Neural cell (in vitro differentiated cells): Measurements from ENCODE around the gene NCKAP5. TPM values are rescaled to one million over a fixed set of nuclear protein-coding genes. Genes with fewer than 3 reads are reported as not detected.

Experiments
- H2AFZ ChIP-seq: fragments of 200-600, 300-800 bp; sonication (generic), shearing (Covaris generic); 2 replicates; pipeline ENCODE4 v1.6.0; 2014; ENCODE audit warnings: low read depth, mild to moderate bottlenecking, antibody characterized with exemption, low read length, moderate library complexity
- H3F3A ChIP-seq: fragments of 200-600 bp; shearing (Covaris generic); 2 replicates; pipeline ENCODE4 v1.6.1; 2016; ENCODE audit warnings: mild to moderate bottlenecking, moderate library complexity, mixed read lengths, antibody characterized with exemption, low read length; ENCODE audit not compliant: insufficient read depth, poor library complexity, severe bottlenecking
- H3K27ac ChIP-seq: fragments of 200-600, 300-800 bp; sonication (generic), shearing (Covaris generic); 2 replicates; pipeline ENCODE4 v1.5.1; 2014; ENCODE audit warnings: mild to moderate bottlenecking, low read length, moderate library complexity
- H3K27me3 ChIP-seq: fragments of 300-800, 200-600 bp; sonication (generic), shearing (Covaris generic); 2 replicates; pipeline ENCODE4 v1.6.0; 2014; ENCODE audit warnings: mild to moderate bottlenecking, low read depth, low read length, moderate library complexity; ENCODE audit not compliant: insufficient read depth
- H3K36me3 ChIP-seq: fragments of 300-800, 200-600 bp; sonication (generic), shearing (Covaris generic); 2 replicates; pipeline ENCODE4 v1.5.1; 2014; ENCODE audit warnings: mild to moderate bottlenecking, antibody characterized with exemption, low read length, moderate library complexity; ENCODE audit not compliant: insufficient read depth
- H3K4me2 ChIP-seq: fragments of 300-800, 200-600 bp; sonication (generic), shearing (Covaris generic); 2 replicates; pipeline ENCODE4 v1.6.0; 2014; ENCODE audit warnings: mild to moderate bottlenecking, low read length
- H3K4me3 ChIP-seq: fragments of 300-800, 200-600 bp; sonication (generic), shearing (Covaris generic); 2 replicates; pipeline ENCODE4 v1.5.1; 2014; ENCODE audit warnings: mild to moderate bottlenecking, low read length, moderate library complexity
- H3K79me2 ChIP-seq: fragments of 200-600 bp; shearing (Covaris generic); replicated peaks from 2 replicates; pipeline ENCODE4 v1.6.0; 2014; ENCODE audit warnings: mild to moderate bottlenecking, low read length, moderate library complexity; ENCODE audit not compliant: insufficient read depth
- H3K9ac ChIP-seq: fragments of 300-800, 200-600 bp; sonication (generic), shearing (Covaris generic); 2 replicates; pipeline ENCODE4 v1.6.1; 2016; ENCODE audit warnings: mild to moderate bottlenecking, low read length, mixed read lengths
- H3K9me2 ChIP-seq: fragments of 200-600 bp; shearing (Covaris generic); 2 replicates; pipeline ENCODE4 v1.6.1; 2016; ENCODE audit warnings: mild to moderate bottlenecking, low read length, mixed read lengths; ENCODE audit not compliant: insufficient read depth
- H3K9me3 ChIP-seq: fragments of 200-600, 300-800 bp; sonication (generic), shearing (Covaris generic); 2 replicates; pipeline ENCODE4 v1.6.1; 2016; ENCODE audit warnings: mild to moderate bottlenecking, mixed run types, low read length, moderate library complexity, mixed read lengths
- H4K20me1 ChIP-seq: fragments of 200-600 bp; shearing (Covaris generic); 2 replicates; pipeline ENCODE4 v1.6.1; 2016; ENCODE audit warnings: mild to moderate bottlenecking, mixed run types; ENCODE audit not compliant: insufficient read depth
- EP300 ChIP-seq: fragments of 450-650 bp; conservative IDR thresholded peaks from 2 replicates; pipeline ENCODE4 v1.6.1; 2014; ENCODE audit warnings: antibody characterized with exemption, mild to moderate bottlenecking, moderate library complexity; ENCODE audit not compliant: poor library complexity, severe bottlenecking
- EZH2 ChIP-seq: fragments of 200-600, 300-800 bp; shearing (Covaris generic), sonication (generic); IDR thresholded peaks from 2 replicates; pipeline ENCODE4 v1.6.1; 2014; ENCODE audit warnings: antibody characterized with exemption, low read length, borderline replicate concordance, mild to moderate bottlenecking; ENCODE audit not compliant: insufficient read depth, poor library complexity, severe bottlenecking
- MXI1 ChIP-seq: fragments of 450-650 bp; conservative IDR thresholded peaks from 2 replicates; pipeline ENCODE4 v1.6.1; 2014; ENCODE audit warnings: antibody characterized with exemption, mild to moderate bottlenecking; ENCODE audit not compliant: poor library complexity, severe bottlenecking
- POLR2AphosphoS5 ChIP-seq: IDR thresholded peaks from 2 replicates; pipeline ENCODE4 v1.6.1; 2012
- RAD21 ChIP-seq: fragments of 450-650 bp; conservative IDR thresholded peaks from 2 replicates; pipeline ENCODE4 v1.6.1; 2014; ENCODE audit warnings: antibody characterized with exemption, mild to moderate bottlenecking, moderate library complexity
- REST ChIP-seq: IDR thresholded peaks from 2 replicates; pipeline ENCODE4 v1.6.1; 2012; ENCODE audit warnings: borderline replicate concordance
- SMC3 ChIP-seq: fragments of 450-650 bp; conservative IDR thresholded peaks from 2 replicates; pipeline ENCODE4 v1.6.1; 2014; ENCODE audit warnings: antibody characterized with exemption, mild to moderate bottlenecking, moderate library complexity; ENCODE audit not compliant: poor library complexity
- TAF1 ChIP-seq: IDR thresholded peaks from 2 replicates; pipeline ENCODE4 v1.6.1; 2012; ENCODE audit warnings: low read depth
- polyA plus RNA-seq: library from polyadenylated mRNA; depleted of rRNA; stranded (reverse); fragments of >200 nt; gene quantifications from 2 replicates; pipeline ENCODE4 v1.2.3, GENCODE V29; 2014
- TF ChIP-seq, protein P1 (sequence below): fragments of 450-650 bp; IDR thresholded peaks from 2 replicates; pipeline ENCODE4 v1.5.1; 2014; ENCODE audit warnings: antibody characterized with exemption, mild to moderate bottlenecking, moderate library complexity; ENCODE audit not compliant: poor library complexity, severe bottlenecking

The NCKAP5 gene
- polyA plus RNA-seq, 1 donor from 2014 or later = 2.4 TPM

DNA sequence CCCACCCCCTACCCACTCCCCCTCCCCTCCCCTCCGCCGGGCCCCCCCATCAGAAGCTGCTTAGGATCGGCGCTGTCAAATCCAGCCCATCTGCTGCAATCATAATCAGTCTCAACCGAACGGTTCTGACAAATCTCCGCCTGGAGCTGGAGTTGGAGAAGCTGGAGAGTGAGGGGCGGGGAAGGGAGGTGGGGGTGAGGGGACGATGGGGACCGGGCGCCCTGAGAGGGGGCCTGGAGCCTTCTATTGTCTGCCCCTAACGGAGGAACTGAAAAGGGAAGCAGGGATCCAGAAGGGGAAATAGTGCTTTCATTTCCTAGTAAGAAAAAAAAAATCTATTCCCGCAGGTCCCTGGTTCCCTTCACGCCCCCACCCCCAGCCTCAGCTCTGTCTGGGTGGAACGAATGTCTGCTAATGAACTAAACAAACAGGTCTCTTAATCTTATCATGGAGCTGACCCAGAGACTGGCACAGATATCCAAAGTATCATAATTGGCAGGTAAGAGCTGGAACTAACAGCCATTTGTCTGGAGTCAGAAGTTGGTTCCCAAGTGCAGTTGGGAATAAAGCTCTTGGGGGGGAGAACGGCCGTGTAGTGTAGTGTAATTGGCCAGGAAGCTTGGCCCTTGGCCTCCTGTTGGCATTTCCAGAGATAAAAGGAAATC lies 301.2 kb downstream of the NCKAP5 start:
- TF ChIP-seq EZH2 (no peak), POLR2AphosphoS5 (no peak), RAD21 (no peak), REST (no peak), EP300 (no peak), TAF1 (no peak), MXI1 (no peak), SMC3 (no peak)
- TF ChIP-seq, protein P1, sequence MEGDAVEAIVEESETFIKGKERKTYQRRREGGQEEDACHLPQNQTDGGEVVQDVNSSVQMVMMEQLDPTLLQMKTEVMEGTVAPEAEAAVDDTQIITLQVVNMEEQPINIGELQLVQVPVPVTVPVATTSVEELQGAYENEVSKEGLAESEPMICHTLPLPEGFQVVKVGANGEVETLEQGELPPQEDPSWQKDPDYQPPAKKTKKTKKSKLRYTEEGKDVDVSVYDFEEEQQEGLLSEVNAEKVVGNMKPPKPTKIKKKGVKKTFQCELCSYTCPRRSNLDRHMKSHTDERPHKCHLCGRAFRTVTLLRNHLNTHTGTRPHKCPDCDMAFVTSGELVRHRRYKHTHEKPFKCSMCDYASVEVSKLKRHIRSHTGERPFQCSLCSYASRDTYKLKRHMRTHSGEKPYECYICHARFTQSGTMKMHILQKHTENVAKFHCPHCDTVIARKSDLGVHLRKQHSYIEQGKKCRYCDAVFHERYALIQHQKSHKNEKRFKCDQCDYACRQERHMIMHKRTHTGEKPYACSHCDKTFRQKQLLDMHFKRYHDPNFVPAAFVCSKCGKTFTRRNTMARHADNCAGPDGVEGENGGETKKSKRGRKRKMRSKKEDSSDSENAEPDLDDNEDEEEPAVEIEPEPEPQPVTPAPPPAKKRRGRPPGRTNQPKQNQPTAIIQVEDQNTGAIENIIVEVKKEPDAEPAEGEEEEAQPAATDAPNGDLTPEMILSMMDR = no peak
- Histone ChIP-seq H2AFZ (peak overlapping the region; percentile 24), H4K20me1 (no peaks in the 10 kb centered on the region), H3K4me2 (peak overlapping the region; percentile 78), H3K9ac (peak overlapping the region; percentile 67), H3K27me3 (peaks cover 12% of the 10 kb centered on the region), H3K27ac (no peak overlapping the region), H3K9me3 (no peaks in the 10 kb centered on the region), H3K9me2 (no peaks in the 10 kb centered on the region), H3K79me2 (no peaks in the 10 kb centered on the region), H3K4me3 (peak overlapping the region; percentile 76), H3F3A (no peaks in the 10 kb centered on the region), H3K36me3 (no peaks in the 10 kb centered on the region)

DNA sequence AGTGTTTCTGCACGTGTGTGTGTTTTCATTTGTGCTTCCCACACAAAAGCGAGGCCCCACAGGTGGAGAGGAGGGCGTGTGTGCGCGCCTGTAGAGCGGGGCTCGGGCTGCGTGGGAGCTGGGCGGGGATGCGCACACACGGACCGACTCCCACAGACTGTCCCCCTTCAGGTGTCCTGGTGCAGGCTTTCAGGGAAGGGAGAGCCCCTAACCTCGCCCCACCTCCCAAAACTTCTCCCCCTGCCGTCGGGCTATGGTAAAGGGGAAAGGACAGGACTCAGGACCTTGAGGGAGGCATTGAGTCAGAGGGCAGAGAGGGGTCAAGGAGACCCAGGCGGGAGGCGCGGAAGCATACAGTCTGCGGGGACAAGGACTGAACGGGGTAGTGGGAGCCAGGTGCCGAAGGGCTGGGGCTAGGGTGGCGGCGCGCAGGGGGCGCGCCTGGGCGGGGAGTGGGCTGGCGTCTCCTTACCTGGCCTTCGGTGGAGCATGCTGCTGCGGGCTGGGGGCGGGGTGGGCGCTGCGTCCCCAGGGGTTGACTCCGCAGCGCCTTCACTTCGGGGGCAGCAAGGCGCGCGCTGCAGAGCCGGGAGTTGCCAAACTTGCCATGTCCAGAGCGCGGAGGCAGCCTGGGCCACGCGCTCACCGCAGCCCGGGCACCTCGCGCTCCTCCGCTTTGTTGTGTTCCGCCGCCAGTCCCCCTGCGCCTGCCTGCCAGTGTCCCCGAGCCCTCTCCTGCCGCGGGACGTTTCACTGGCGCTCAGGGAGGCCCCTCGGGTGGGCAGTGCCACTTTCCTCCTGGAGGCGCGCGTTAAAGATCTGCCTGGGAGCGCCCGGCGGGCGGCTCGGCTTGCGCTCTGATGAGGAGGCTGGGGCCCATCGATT lies 302.0 kb downstream of the NCKAP5 start:
- Histone ChIP-seq H3F3A (no peaks in the 10 kb centered on the region), H3K9me3 (no peaks in the 10 kb centered on the region), H3K79me2 (no peaks in the 10 kb centered on the region), H4K20me1 (no peaks in the 10 kb centered on the region), H3K4me2 (peak overlapping the region; percentile 22), H3K36me3 (no peaks in the 10 kb centered on the region), H3K4me3 (peak overlapping the region; percentile 76), H3K27ac (no peak overlapping the region), H3K27me3 (peaks cover 12% of the 10 kb centered on the region), H3K9ac (peak overlapping the region; percentile 67), H3K9me2 (no peaks in the 10 kb centered on the region), H2AFZ (peak overlapping the region; percentile 24)
- TF ChIP-seq, protein P1 = no peak
- TF ChIP-seq EP300 (peak; percentile 9), POLR2AphosphoS5 (no peak), EZH2 (no peak), REST (no peak), RAD21 (peak; percentile 13), SMC3 (peak; percentile 28), MXI1 (peak; percentile 40), TAF1 (no peak)
